Ovary (tissue), 9 donors: ENCODE data around the gene XAGE1A. TPM values are rescaled to one million over a fixed set of nuclear protein-coding genes. Genes with fewer than 3 reads are reported as not detected.
"Not testable (repeated sequence)": the region's sequence is repeated elsewhere in the genome, so short reads cannot be mapped to it uniquely, and the experiment has no call there.

Source experiments
- DNase-seq, 5 donors: peaks; one replicate each; pipeline ENCODE4 v3.0.0-alpha.2; 2019 to 2020
- H3K27ac ChIP-seq, 2 donors: fragments of 200-600 bp; one replicate each; pipeline versions ENCODE4 v1.5.1 to v1.8.0; 2019 to 2022
- H3K27me3 ChIP-seq: fragments of 200-600 bp; one replicate; pipeline ENCODE4 v1.8.0; 2022
- H3K36me3 ChIP-seq: fragments of 200-600 bp; sonication (generic); one replicate; pipeline ENCODE4 v1.5.1; 2019
- H3K4me1 ChIP-seq: one replicate; pipeline ENCODE4 v1.8.1; 2013; ENCODE audit warnings: mild to moderate bottlenecking, moderate library complexity; ENCODE audit not compliant: insufficient read depth
- H3K4me3 ChIP-seq: fragments of 200-600 bp; sonication (generic); one replicate; pipeline ENCODE4 v1.5.1; 2017
- H3K9me3 ChIP-seq, 2 donors: fragments of 200-600 bp in 1 of 2; sonication (generic) in 1 of 2; one replicate each; pipeline versions ENCODE4 v1.5.1 to v1.8.1; 2013 to 2019; ENCODE audit warnings: mild to moderate bottlenecking in 1 of 2, moderate library complexity in 1 of 2
- CTCF ChIP-seq, 3 donors: fragments of 450-650 bp in 2 of 3; fragments of 200-600 bp in 1 of 3; IDR thresholded peaks; one replicate each; pipeline versions ENCODE4 v1.5.1 to v1.8.0; 2016 to 2022; ENCODE audit warnings: antibody characterized with exemption in 3 of 3, mild to moderate bottlenecking in 1 of 3
- EP300 ChIP-seq: sonication (generic); formaldehyde crosslinking; IDR thresholded peaks from one replicate; pipeline ENCODE4 v1.6.1; 2017; ENCODE audit warnings: antibody characterized with exemption
- POLR2A ChIP-seq: fragments of 450-650 bp; IDR thresholded peaks from one replicate; pipeline ENCODE4 v1.6.1; 2017; ENCODE audit warnings: antibody characterized with exemption, mild to moderate bottlenecking, moderate library complexity
- WGBS, 3 donors: extraction: QIAGEN DNeasy Blood & Tissue Kit in 1 of 3; methylation state at CpG; one replicate each; pipeline versions ENCODE4 v1.1.5 to v1.1.7; 2013 to 2017; 5-methylcytosine and 5-hydroxymethylcytosine counted together
- intact Hi-C, 4 donors: fragments of 100-400 bp; cut with DNase I; formaldehyde crosslinking; loops; one replicate each; pipeline versions ENCODE4 v1.11.0 to v1.15.1; 2022 to 2023
- polyA plus RNA-seq, 2 donors: library from polyadenylated mRNA; stranded (reverse); fragments of 200-250 nt in 1 of 2; fragments of 350-450 nt in 1 of 2; fragmentation: Illumina TruSeq in 1 of 2; extraction: RNeasy Lipid Tissue Mini Kit (QIAGEN cat#74804) in 1 of 2; gene quantifications; one replicate each; pipeline ENCODE4 v1.2.3, GENCODE V29; 2013 to 2014
- total RNA-seq, 7 donors: library from RNA; depleted of rRNA in 2 of 7; stranded (reverse); fragments of >200 nt in 2 of 7; fragmentation: NEBNext Ultra II Directional in 3 of 7; extraction: Animal tissue kit (Norgen Biotek cat#: 25700) in 3 of 7; gene quantifications; one replicate each; pipeline versions ENCODE4 v1.1.0 to v1.2.4, GENCODE V29; 2016 to 2023
- donor health status: DM: no; HTN: no; CAD: no; lungs with moderate emphysema.
- donor health status: DM: no; HTN: no; CAD: no.
- donor health status: Bipolar disorder and iron deficiency.
- donor health status: DM: yes; HTN: yes; CAD: no.
- donor health status: DM: no; HTN: no; CAD: no.
- donor health status: DM: yes; HTN: yes; CAD: no.

XAGE1A gene
- total and polyA plus RNA-seq, 9 donors, result not detected

GRCh38 chrX:52509916-52510315, 14.3 kb downstream of the XAGE1A start:
- DNase-seq, result no peak
- no peaks in the 10 kb centered on the region for H3K9me3 ChIP-seq
- no peaks in the 10 kb centered on the region for H3K27me3 ChIP-seq
- no peak overlapping the region for H3K27ac ChIP-seq
- no peaks in the 10 kb centered on the region for H3K4me1 ChIP-seq
- 68 to 74% (median 71%) methylated on average over 6 of the region's 6 CpGs for WGBS, 3 donors
- intact Hi-C loops, result no loop called here
- no peaks in the 10 kb centered on the region for H3K36me3 ChIP-seq
- TF ChIP-seq POLR2A, result no peak
- TF ChIP-seq CTCF (IDR thresholded peaks at IDR 0.05), result no peak
- TF ChIP-seq EP300, result no peak
- H3K4me3 ChIP-seq, result no peak overlapping the region

- intact Hi-C loops, DNase-seq, H3K27me3 ChIP-seq, H3K4me3 ChIP-seq, H3K9me3 ChIP-seq, H3K4me1 ChIP-seq, H3K36me3 ChIP-seq, H3K27ac ChIP-seq: not testable (repeated sequence)
- WGBS, 3 donors, result no CpG with 5 or more reads among the region's 6 CpGs
Measured at GRCh38 chrX:52511126-52511525, 15.5 kb downstream of the XAGE1A start.

- H3K27me3 ChIP-seq, intact Hi-C loops, H3K4me3 ChIP-seq, H3K27ac ChIP-seq, DNase-seq, H3K4me1 ChIP-seq, H3K36me3 ChIP-seq, H3K9me3 ChIP-seq: not testable (repeated sequence)
- WGBS, 3 donors, result no CpG with 5 or more reads among the region's 27 CpGs
Measured at GRCh38 chrX:52516110-52516986, 20.7 kb downstream of the XAGE1A start.

- DNase-seq, H3K4me3 ChIP-seq, H3K36me3 ChIP-seq, H3K9me3 ChIP-seq, H3K27ac ChIP-seq, intact Hi-C loops, H3K27me3 ChIP-seq, H3K4me1 ChIP-seq: not testable (repeated sequence)
- WGBS, 3 donors, result no CpG with 5 or more reads among the region's 18 CpGs
Measured at GRCh38 chrX:52516987-52517325, 21.3 kb downstream of the XAGE1A start, which contains the start of gene XAGE1B. Gene XAGE1B, minus strand, starts transcription at chrX:52517063. Its CDS starts 1,536 bp downstream, at chrX:52515527.

- H3K9me3 ChIP-seq, intact Hi-C loops: not testable (repeated sequence)
Measured at GRCh38 chrX:52541051-52541450, 45.4 kb downstream of the XAGE1A start.

GRCh38 chrX:52542311-52542710, 46.7 kb downstream of the XAGE1A start:
- Histone ChIP-seq H3K27me3 (no peaks in the 10 kb centered on the region), H3K4me1 (no peaks in the 10 kb centered on the region), H3K9me3 (no peaks in the 10 kb centered on the region), H3K4me3 (no peak overlapping the region), H3K36me3 (no peaks in the 10 kb centered on the region), H3K27ac (no peak overlapping the region)
- TF ChIP-seq POLR2A, result no peak
- no peak for TF ChIP-seq EP300
- TF ChIP-seq CTCF (IDR thresholded peaks at IDR 0.05), result no peak
- 62 to 72% (median 64%) methylated on average over 6 of the region's 6 CpGs for WGBS, 3 donors
- intact Hi-C loops, result no loop called here
- DNase-seq, result no peak

More at GRCh38 chrX:52541051-52541450, 45.4 kb downstream of the XAGE1A start:
- DNase-seq, H3K4me3 ChIP-seq, H3K27ac ChIP-seq, H3K4me1 ChIP-seq, H3K36me3 ChIP-seq, H3K27me3 ChIP-seq: not testable (repeated sequence)
- WGBS, 3 donors, result 54 to 72% (median 59%) methylated on average over 4 of the region's 4 CpGs
